GM12878 (cell line): Measurements from ENCODE around the gene NPDC1.

Source experiments
- CEBPB ChIP-seq, 2 experiments: fragments of 150-350 bp in 1 of 2; IDR thresholded peaks; 2 replicates each; pipeline ENCODE4 v1.6.1; 2012 to 2014; ENCODE audit warnings: low read depth in 2 of 2, low read length in 2 of 2, borderline replicate concordance in 1 of 2, inconsistent platforms in 1 of 2
- ETV6 ChIP-seq, 2 experiments: fragments of 450-650 bp in 1 of 2; IDR thresholded peaks in 1 of 2; conservative IDR thresholded peaks in 1 of 2; 2 replicates each; pipeline ENCODE4 v1.6.1; 2014; ENCODE audit warnings: antibody characterized with exemption in 1 of 2, borderline replicate concordance in 1 of 2, low read depth in 1 of 2, mild to moderate bottlenecking in 1 of 2, moderate library complexity in 1 of 2
- HDAC2 ChIP-seq: fragments of 200-600 bp; sonication (generic); IDR thresholded peaks from 2 replicates; pipeline ENCODE4 v1.6.1; 2017
- KLF5 ChIP-seq: fragments of 450-650 bp; IDR thresholded peaks from 2 replicates; pipeline ENCODE4 v1.6.1; 2014; ENCODE audit warnings: mild to moderate bottlenecking; ENCODE audit not compliant: partially characterized antibody
- PBX3 ChIP-seq: IDR thresholded peaks from 2 replicates; pipeline ENCODE4 v1.6.1; 2011; ENCODE audit warnings: mild to moderate bottlenecking, low read depth, low read length, moderate library complexity; ENCODE audit not compliant: insufficient replicate concordance
- RBBP5 ChIP-seq: fragments of 200-600 bp; sonication (generic); conservative IDR thresholded peaks from 2 replicates; pipeline ENCODE4 v1.6.1; 2016
- TF ChIP-seq, protein P1 (sequence below): fragments of 450-650 bp; IDR thresholded peaks from 2 replicates; pipeline ENCODE4 v1.6.1; 2017; ENCODE audit warnings: mild to moderate bottlenecking

GRCh38 chr9:136995362-136995761, 50.6 kb downstream of the NPDC1 start:
- TF ChIP-seq CEBPB (IDR thresholded peaks at IDR 0.05; ENCODE audit: borderline replicate concordance in 1 of 2, low read depth in 2 of 2, low read length in 2 of 2) (no peak), PBX3 (no peak), HDAC2 (no peak), KLF5 (no peak), RBBP5 (no peak), ETV6 (conservative IDR thresholded peaks at IDR 0.05 in 1 of 2, IDR thresholded peaks at IDR 0.05 in 1 of 2; ENCODE audit: borderline replicate concordance in 1 of 2, low read depth in 1 of 2) (no peak)
- TF ChIP-seq, protein P1, sequence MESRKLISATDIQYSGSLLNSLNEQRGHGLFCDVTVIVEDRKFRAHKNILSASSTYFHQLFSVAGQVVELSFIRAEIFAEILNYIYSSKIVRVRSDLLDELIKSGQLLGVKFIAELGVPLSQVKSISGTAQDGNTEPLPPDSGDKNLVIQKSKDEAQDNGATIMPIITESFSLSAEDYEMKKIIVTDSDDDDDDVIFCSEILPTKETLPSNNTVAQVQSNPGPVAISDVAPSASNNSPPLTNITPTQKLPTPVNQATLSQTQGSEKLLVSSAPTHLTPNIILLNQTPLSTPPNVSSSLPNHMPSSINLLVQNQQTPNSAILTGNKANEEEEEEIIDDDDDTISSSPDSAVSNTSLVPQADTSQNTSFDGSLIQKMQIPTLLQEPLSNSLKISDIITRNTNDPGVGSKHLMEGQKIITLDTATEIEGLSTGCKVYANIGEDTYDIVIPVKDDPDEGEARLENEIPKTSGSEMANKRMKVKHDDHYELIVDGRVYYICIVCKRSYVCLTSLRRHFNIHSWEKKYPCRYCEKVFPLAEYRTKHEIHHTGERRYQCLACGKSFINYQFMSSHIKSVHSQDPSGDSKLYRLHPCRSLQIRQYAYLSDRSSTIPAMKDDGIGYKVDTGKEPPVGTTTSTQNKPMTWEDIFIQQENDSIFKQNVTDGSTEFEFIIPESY: no peak
